ENCODE data around the gene PTCSC3. TPM values are rescaled to one million over a fixed set of nuclear protein-coding genes. Genes with fewer than 3 reads are reported as not detected.

PTCSC3 gene
- total RNA-seq, 2 donors from 2014 or later, result not detected

DNA sequence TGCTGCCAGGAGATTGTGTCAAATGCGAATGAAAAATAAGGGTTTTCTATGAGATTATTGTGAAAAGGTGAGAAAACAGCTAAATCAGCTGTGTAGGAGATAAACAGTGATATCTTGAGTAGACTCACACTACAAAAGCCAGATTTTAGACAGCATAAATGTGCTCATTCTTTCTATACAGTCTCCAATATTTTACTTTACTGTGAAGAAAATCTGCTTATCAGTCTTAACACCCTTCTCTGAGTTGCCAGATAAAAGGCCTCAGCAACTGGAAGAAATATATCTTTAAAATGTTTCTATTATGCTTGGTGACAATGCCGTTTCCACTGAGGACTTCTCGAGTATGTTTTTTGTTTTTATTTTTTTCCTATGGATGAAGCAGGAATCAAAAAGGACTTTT, 47.0 kb upstream of the PTCSC3 start:
- no peaks in the 10 kb centered on the region for H3K36me3 Mint-ChIP-seq (ENCODE audit: low read depth)
- no peak overlapping the region for H3K4me3 ChIP-seq (ENCODE audit: low read length)
- H3K27me3 ChIP-seq (ENCODE audit: control insufficient read depth, insufficient read depth, low read length, poor library complexity, severe bottlenecking), result no peaks in the 10 kb centered on the region
- H3K4me1 Mint-ChIP-seq, result peaks cover 28% of the 10 kb centered on the region
- DNase-seq, result no peak
- no peaks in the 10 kb centered on the region for H3K36me3 ChIP-seq (ENCODE audit: control insufficient read depth, insufficient read depth, low read length)
- no peak overlapping the region for H3K4me3 Mint-ChIP-seq
- 91 to 92% methylated on average over 3 of the region's 3 CpGs for WGBS, 2 experiments (ENCODE audit: insufficient coverage in 1 of 2, insufficient read length in 1 of 2)
- H3K9ac ChIP-seq (ENCODE audit: extremely low read depth, low read length, poor library complexity, severe bottlenecking), result no peak overlapping the region
- H3K27me3 Mint-ChIP-seq (ENCODE audit: insufficient read depth), result peaks cover 3% of the 10 kb centered on the region
- no peaks in the 10 kb centered on the region for H3K9me3 ChIP-seq (ENCODE audit: control insufficient read depth, low read length)
- TF ChIP-seq, protein P1, sequence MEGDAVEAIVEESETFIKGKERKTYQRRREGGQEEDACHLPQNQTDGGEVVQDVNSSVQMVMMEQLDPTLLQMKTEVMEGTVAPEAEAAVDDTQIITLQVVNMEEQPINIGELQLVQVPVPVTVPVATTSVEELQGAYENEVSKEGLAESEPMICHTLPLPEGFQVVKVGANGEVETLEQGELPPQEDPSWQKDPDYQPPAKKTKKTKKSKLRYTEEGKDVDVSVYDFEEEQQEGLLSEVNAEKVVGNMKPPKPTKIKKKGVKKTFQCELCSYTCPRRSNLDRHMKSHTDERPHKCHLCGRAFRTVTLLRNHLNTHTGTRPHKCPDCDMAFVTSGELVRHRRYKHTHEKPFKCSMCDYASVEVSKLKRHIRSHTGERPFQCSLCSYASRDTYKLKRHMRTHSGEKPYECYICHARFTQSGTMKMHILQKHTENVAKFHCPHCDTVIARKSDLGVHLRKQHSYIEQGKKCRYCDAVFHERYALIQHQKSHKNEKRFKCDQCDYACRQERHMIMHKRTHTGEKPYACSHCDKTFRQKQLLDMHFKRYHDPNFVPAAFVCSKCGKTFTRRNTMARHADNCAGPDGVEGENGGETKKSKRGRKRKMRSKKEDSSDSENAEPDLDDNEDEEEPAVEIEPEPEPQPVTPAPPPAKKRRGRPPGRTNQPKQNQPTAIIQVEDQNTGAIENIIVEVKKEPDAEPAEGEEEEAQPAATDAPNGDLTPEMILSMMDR (conservative IDR thresholded peaks at IDR 0.05), result no peak
- H3K4me1 ChIP-seq (ENCODE audit: control insufficient read depth, insufficient read depth, low read length), result peaks cover 9% of the 10 kb centered on the region
- H3K27ac Mint-ChIP-seq, result no peak overlapping the region
- no peak overlapping the region for H3K27ac ChIP-seq (ENCODE audit: low read depth, low read length)
- H3K9me3 Mint-ChIP-seq, result no peaks in the 10 kb centered on the region

- Histone ChIP-seq H3K4me1 (ENCODE audit: control insufficient read depth, insufficient read depth, low read length) (peaks cover 9% of the 10 kb centered on the region), H3K9me3 (ENCODE audit: control insufficient read depth, low read length) (no peaks in the 10 kb centered on the region), H3K27me3 (ENCODE audit: control insufficient read depth, insufficient read depth, low read length, poor library complexity, severe bottlenecking) (no peaks in the 10 kb centered on the region), H3K27ac (ENCODE audit: low read depth, low read length) (no peak overlapping the region), H3K9ac (ENCODE audit: extremely low read depth, low read length, poor library complexity, severe bottlenecking) (no peak overlapping the region), H3K4me3 (ENCODE audit: low read length) (no peak overlapping the region), H3K36me3 (ENCODE audit: control insufficient read depth, insufficient read depth, low read length) (no peaks in the 10 kb centered on the region)
- Mint-ChIP-seq H3K9me3 (no peaks in the 10 kb centered on the region), H3K4me3 (no peak overlapping the region), H3K4me1 (peaks cover 24% of the 10 kb centered on the region), H3K27ac (peak overlapping the region; percentile 11), H3K36me3 (ENCODE audit: low read depth) (no peaks in the 10 kb centered on the region), H3K27me3 (ENCODE audit: insufficient read depth) (peaks cover 5% of the 10 kb centered on the region)
- TF ChIP-seq, protein P1 (conservative IDR thresholded peaks at IDR 0.05), result no peak
- 69% methylated on average over 5 of the region's 5 CpGs; no CpG with 5 or more reads in 1 of the 2 experiments for WGBS, 2 experiments (ENCODE audit: insufficient coverage in 1 of 2, insufficient read length in 1 of 2)
- no peak for DNase-seq
Observed at GRCh38 chr14:36222952-36223468, 46.5 kb upstream of the PTCSC3 start.

- no peak overlapping the region for H3K9ac ChIP-seq (ENCODE audit: extremely low read depth, low read length, poor library complexity, severe bottlenecking)
- H3K9me3 ChIP-seq (ENCODE audit: control insufficient read depth, low read length), result no peaks in the 10 kb centered on the region
- Mint-ChIP-seq H3K4me3 (no peak overlapping the region), H3K36me3 (ENCODE audit: low read depth) (no peaks in the 10 kb centered on the region), H3K9me3 (no peaks in the 10 kb centered on the region), H3K4me1 (peaks cover 23% of the 10 kb centered on the region), H3K27me3 (ENCODE audit: insufficient read depth) (peaks cover 12% of the 10 kb centered on the region), H3K27ac (no peak overlapping the region)
- no peak for DNase-seq
- no peaks in the 10 kb centered on the region for H3K27me3 ChIP-seq (ENCODE audit: control insufficient read depth, insufficient read depth, low read length, poor library complexity, severe bottlenecking)
- H3K36me3 ChIP-seq (ENCODE audit: control insufficient read depth, insufficient read depth, low read length), result no peaks in the 10 kb centered on the region
- TF ChIP-seq, protein P1 (conservative IDR thresholded peaks at IDR 0.05), result no peak
- H3K4me1 ChIP-seq (ENCODE audit: control insufficient read depth, insufficient read depth, low read length), result peaks cover 9% of the 10 kb centered on the region
- no peak overlapping the region for H3K4me3 ChIP-seq (ENCODE audit: low read length)
- no peak overlapping the region for H3K27ac ChIP-seq (ENCODE audit: low read depth, low read length)
Observed at GRCh38 chr14:36222337-36222736, 45.8 kb upstream of the PTCSC3 start.

All from endodermal cell (in vitro differentiated cells).